Keratinocyte (primary cell): ENCODE measurements around the gene PCSK6. TPM values are rescaled to one million over a fixed set of nuclear protein-coding genes. Genes with fewer than 3 reads are reported as not detected.

Experiments
- DNase-seq: peaks from one replicate; pipeline ENCODE4 v3.0.0-alpha.2; 2011; ENCODE audit warnings: low read depth, missing footprints, low spot score
- FAIRE-seq: peaks from 2 replicates; lab custom pipeline; 2011; peaks lifted over from hg19 to GRCh38; lab: Jason Lieb, UNC
- H2AFZ ChIP-seq: 2 replicates; pipeline ENCODE4 v1.6.0; 2012; ENCODE audit warnings: low read length, control low read depth, inconsistent platforms; ENCODE audit not compliant: control insufficient read depth
- H3K27ac ChIP-seq: 2 replicates; pipeline ENCODE4 v1.5.1; 2011; ENCODE audit warnings: low read length; ENCODE audit not compliant: control insufficient read depth, insufficient read depth
- H3K27me3 ChIP-seq: 3 replicates; pipeline ENCODE4 v1.6.0; 2011; ENCODE audit warnings: low read length; ENCODE audit not compliant: control insufficient read depth, insufficient read depth; ENCODE audit errors: extremely low read depth
- H3K36me3 ChIP-seq, 2 experiments: 2 replicates in 1 of 2; 3 replicates in 1 of 2; pipeline ENCODE4 v1.5.1; 2011; ENCODE audit warnings: low read length in 2 of 2, mild to moderate bottlenecking in 1 of 2; ENCODE audit not compliant: control insufficient read depth in 2 of 2, insufficient read depth in 2 of 2; ENCODE audit errors: extremely low read depth in 1 of 2
- H3K4me1 ChIP-seq: 3 replicates; pipeline ENCODE4 v1.5.1; 2011; ENCODE audit warnings: low read length; ENCODE audit not compliant: control insufficient read depth, insufficient read depth; ENCODE audit errors: extremely low read depth
- H3K4me2 ChIP-seq: 3 replicates; pipeline ENCODE4 v1.6.0; 2011; ENCODE audit warnings: low read depth, low read length; ENCODE audit not compliant: control insufficient read depth, insufficient read depth; ENCODE audit errors: extremely low read depth
- H3K4me3 ChIP-seq, 3 experiments: fragments of 200-600 bp in 1 of 3; sonication (generic) in 1 of 3; 2 replicates in 2 of 3; 3 replicates in 1 of 3; pipeline ENCODE4 v1.5.1; 2011 to 2016; ENCODE audit warnings: low read length in 3 of 3, mild to moderate bottlenecking in 3 of 3, control low read depth in 2 of 3, inconsistent platforms in 1 of 3, low read depth in 1 of 3, mixed read lengths in 1 of 3, mixed run types in 1 of 3, moderate library complexity in 1 of 3; ENCODE audit not compliant: control insufficient read depth in 2 of 3, insufficient read depth in 2 of 3; ENCODE audit errors: extremely low read depth in 1 of 3
- H3K79me2 ChIP-seq: 2 replicates; pipeline ENCODE4 v1.6.0; 2012; ENCODE audit warnings: low read length; ENCODE audit not compliant: control insufficient read depth, insufficient read depth
- H3K9ac ChIP-seq: 3 replicates; pipeline ENCODE4 v1.6.0; 2011; ENCODE audit warnings: low read length; ENCODE audit not compliant: control insufficient read depth, insufficient read depth; ENCODE audit errors: extremely low read depth
- H3K9me1 ChIP-seq: 3 replicates; pipeline ENCODE4 v1.6.0; 2011; ENCODE audit warnings: low read length; ENCODE audit not compliant: control insufficient read depth, insufficient read depth; ENCODE audit errors: extremely low read depth
- H3K9me3 ChIP-seq: 2 replicates; pipeline ENCODE4 v1.5.1; 2012; ENCODE audit warnings: low read depth, low read length; ENCODE audit not compliant: control insufficient read depth
- H4K20me1 ChIP-seq: 3 replicates; pipeline ENCODE4 v1.6.0; 2011; ENCODE audit warnings: low read length; ENCODE audit not compliant: control insufficient read depth, insufficient read depth; ENCODE audit errors: extremely low read depth
- EZH2 ChIP-seq: IDR thresholded peaks from one replicate; pipeline ENCODE4 v1.6.1; 2012; ENCODE audit warnings: inconsistent platforms, mild to moderate bottlenecking, low read length, moderate library complexity
- dilution Hi-C: fragments of 300-500 bp; cut with MboI; formaldehyde crosslinking; loops from one replicate; pipeline ENCODE4 v1.7.0; 2020; ENCODE audit warnings: low sequenced_read_pairs; ENCODE audit not compliant: extremely low pct_ligation_motif_present
- polyA plus RNA-seq, 5 experiments: library from polyadenylated mRNA; depleted of rRNA in 3 of 5; stranded (reverse) in 3 of 5; stranded (forward) in 1 of 5; unstranded in 1 of 5; fragments of >200 nt; gene quantifications; 1 replicate in 1 of 5; 2 replicates in 3 of 5; 3 replicates in 1 of 5; pipeline versions ENCODE4 v1.2.1 to v1.2.3, GENCODE V29; 2011 to 2012; ENCODE audit warnings: missing spikeins in 2 of 5, low read depth in 1 of 5, low replicate concordance in 1 of 5
- TF ChIP-seq, protein P1 (sequence below), 3 experiments: IDR thresholded peaks in 1 of 3; conservative IDR thresholded peaks in 1 of 3; optimal IDR thresholded peaks in 1 of 3; 2 replicates in 2 of 3; 3 replicates in 1 of 3; pipeline versions ENCODE3 to v1.5.1; 2011; ENCODE audit warnings: low read length in 3 of 3, mild to moderate bottlenecking in 3 of 3, moderate library complexity in 2 of 3, control low read depth in 1 of 3, inconsistent platforms in 1 of 3; ENCODE audit not compliant: insufficient read depth in 2 of 3; ENCODE audit errors: extremely low read depth in 1 of 3

The PCSK6 gene
- polyA plus RNA-seq, 1 donor (not counting 4 experiments of a cell fraction or from before 2014, with no cell fraction given): 3.1 TPM

DNA sequence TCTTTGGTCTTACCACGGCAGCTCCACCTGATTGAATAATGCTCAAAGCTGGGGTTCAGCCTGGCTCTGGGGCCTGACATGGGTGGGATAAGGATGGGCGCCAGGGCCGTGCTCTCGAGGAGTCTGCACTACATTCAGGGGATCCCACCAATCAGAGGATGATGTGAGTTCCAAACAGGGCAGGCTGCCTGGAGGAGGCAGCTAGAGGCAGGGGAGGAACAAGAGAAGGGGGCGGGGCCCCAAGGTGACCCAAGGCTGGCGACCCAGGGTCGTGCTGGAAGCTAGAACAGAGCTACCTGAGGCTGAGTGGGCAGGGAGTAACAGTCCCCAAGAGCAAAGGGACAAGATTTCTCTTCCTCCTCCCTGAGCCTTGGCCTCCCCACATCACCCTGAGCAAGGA lies 56.1 kb downstream of the PCSK6 start:
- dilution Hi-C loops: no loop called here
- Histone ChIP-seq H3K4me3 (no peak overlapping the region), H3K9me3 (no peaks in the 10 kb centered on the region), H3K4me2 (no peak overlapping the region), H3K4me1 (no peaks in the 10 kb centered on the region), H3K9me1 (no peaks in the 10 kb centered on the region), H4K20me1 (peaks cover 2% of the 10 kb centered on the region), H2AFZ (no peak overlapping the region), H3K79me2 (no peaks in the 10 kb centered on the region), H3K9ac (no peak overlapping the region), H3K36me3 (no peaks in the 10 kb centered on the region), H3K27me3 (no peaks in the 10 kb centered on the region), H3K27ac (no peak overlapping the region)
- DNase-seq: no peak
- no peak for FAIRE-seq
- TF ChIP-seq, protein P1, sequence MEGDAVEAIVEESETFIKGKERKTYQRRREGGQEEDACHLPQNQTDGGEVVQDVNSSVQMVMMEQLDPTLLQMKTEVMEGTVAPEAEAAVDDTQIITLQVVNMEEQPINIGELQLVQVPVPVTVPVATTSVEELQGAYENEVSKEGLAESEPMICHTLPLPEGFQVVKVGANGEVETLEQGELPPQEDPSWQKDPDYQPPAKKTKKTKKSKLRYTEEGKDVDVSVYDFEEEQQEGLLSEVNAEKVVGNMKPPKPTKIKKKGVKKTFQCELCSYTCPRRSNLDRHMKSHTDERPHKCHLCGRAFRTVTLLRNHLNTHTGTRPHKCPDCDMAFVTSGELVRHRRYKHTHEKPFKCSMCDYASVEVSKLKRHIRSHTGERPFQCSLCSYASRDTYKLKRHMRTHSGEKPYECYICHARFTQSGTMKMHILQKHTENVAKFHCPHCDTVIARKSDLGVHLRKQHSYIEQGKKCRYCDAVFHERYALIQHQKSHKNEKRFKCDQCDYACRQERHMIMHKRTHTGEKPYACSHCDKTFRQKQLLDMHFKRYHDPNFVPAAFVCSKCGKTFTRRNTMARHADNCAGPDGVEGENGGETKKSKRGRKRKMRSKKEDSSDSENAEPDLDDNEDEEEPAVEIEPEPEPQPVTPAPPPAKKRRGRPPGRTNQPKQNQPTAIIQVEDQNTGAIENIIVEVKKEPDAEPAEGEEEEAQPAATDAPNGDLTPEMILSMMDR (optimal IDR thresholded peaks at IDR 0.05 in 1 of 3, IDR thresholded peaks at IDR 0.05 in 1 of 3, conservative IDR thresholded peaks at IDR 0.05 in 1 of 3; ENCODE audit: extremely low read depth in 1 of 3, insufficient read depth in 2 of 3, low read length in 3 of 3): no peak

DNA sequence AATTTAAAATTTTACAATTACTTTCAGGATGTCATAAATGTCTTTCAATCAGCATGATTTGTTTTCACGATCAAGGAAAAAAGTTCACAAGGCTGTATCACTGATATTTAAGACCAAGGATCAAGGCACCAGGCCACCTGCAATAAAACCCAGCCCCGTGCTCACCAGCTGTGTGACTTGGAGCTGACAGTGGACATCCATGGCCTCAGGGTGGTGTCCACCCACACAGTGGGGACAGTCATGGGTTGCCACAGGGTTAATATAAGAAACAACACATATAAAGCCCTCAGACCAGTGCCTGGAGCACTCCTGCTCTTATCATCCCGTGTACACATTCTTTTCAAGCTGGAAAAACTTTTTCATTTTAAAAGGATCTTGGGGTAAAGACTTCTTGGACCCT lies 56.5 kb downstream of the PCSK6 start:
- Histone ChIP-seq H2AFZ (no peak overlapping the region), H3K9ac (no peak overlapping the region), H3K4me1 (no peaks in the 10 kb centered on the region), H3K79me2 (no peaks in the 10 kb centered on the region), H3K27ac (no peak overlapping the region), H3K27me3 (no peaks in the 10 kb centered on the region), H3K9me1 (no peaks in the 10 kb centered on the region), H3K4me2 (no peak overlapping the region), H3K36me3 (no peaks in the 10 kb centered on the region), H4K20me1 (peaks cover 2% of the 10 kb centered on the region), H3K4me3 (no peak overlapping the region), H3K9me3 (no peaks in the 10 kb centered on the region)
- no peak for FAIRE-seq
- TF ChIP-seq, protein P1 (optimal IDR thresholded peaks at IDR 0.05 in 1 of 3, IDR thresholded peaks at IDR 0.05 in 1 of 3, conservative IDR thresholded peaks at IDR 0.05 in 1 of 3; ENCODE audit: extremely low read depth in 1 of 3, insufficient read depth in 2 of 3, low read length in 3 of 3): no peak
- no peak for TF ChIP-seq EZH2
- DNase-seq: no peak
- dilution Hi-C loops: no loop called here
